ENCODE measurements around the gene RNF144B.

Gene RNF144B

DNA sequence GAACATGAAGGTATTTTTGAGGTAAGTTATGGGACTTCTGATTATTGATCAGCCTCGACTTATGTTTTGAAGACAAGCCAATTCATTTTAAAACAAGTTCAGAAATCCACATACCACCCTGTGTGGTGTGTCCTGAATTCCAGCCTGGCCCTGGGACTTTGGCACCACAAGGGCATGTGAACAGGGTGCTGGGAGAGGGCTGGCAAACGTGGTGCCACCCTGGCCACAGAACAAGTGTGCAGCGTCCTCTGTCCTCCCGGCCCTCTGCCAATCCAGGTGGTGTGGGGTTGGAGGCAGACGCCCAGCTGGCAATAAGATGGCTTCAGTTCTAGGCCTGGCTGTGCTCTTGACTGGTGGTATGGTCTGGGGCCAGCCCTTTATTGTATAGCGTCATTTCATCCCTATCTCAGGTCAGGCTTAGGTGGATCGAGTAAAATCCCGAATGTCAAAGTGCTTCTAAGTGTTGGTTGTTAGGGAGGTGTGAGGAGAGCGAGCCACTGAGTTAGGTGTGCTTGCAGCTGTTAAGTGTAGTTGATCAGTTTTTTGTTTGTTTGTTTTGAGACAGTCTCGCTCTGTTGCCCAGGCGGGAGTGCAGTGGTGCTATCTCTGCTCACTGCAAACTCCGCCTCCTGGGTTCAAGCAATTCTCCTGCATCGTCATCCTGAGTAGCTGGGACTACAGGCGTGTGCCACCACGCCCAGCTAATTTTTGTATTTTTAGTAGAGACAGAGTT, 84.2 kb downstream of the RNF144B start:
- no peak overlapping the region for H3K27ac ChIP-seq (ENCODE audit: low read length, poor library complexity, severe bottlenecking)
- H2AK5ac ChIP-seq (ENCODE audit: low read length, severe bottlenecking) = no peak overlapping the region
- DNase-seq = no peak
- H2AFZ ChIP-seq (ENCODE audit: low read depth, low read length) = no peak overlapping the region
- H3K4ac ChIP-seq (ENCODE audit: low read depth in 1 of 2, low read length in 2 of 2) = no peak overlapping the region
- H4K8ac ChIP-seq (ENCODE audit: low read length) = no peak overlapping the region
- H3K36me3 ChIP-seq (ENCODE audit: control insufficient read depth in 1 of 2, insufficient read depth in 2 of 2, low read depth in 1 of 2, low read length in 2 of 2) = no peaks in the 10 kb centered on the region
- no peak overlapping the region for H3K14ac ChIP-seq (ENCODE audit: low read length in 2 of 2)
- H2BK120ac ChIP-seq (ENCODE audit: low read depth, low read length) = no peak overlapping the region
- no peak overlapping the region for H4K91ac ChIP-seq (ENCODE audit: low read length)
- WGBS = 77% methylated on average over 14 of the region's 15 CpGs
- no peak overlapping the region for H3K23ac ChIP-seq (ENCODE audit: low read length in 2 of 2)
- H2BK15ac ChIP-seq (ENCODE audit: low read depth, poor library complexity, severe bottlenecking) = no peak overlapping the region
- H3K9ac ChIP-seq (ENCODE audit: low read length) = no peak overlapping the region
- no peaks in the 10 kb centered on the region for H3K79me1 ChIP-seq (replicated peaks; ENCODE audit: low read length, poor library complexity, severe bottlenecking)
- no peaks in the 10 kb centered on the region for H3K27me3 ChIP-seq (ENCODE audit: control insufficient read depth in 1 of 2, insufficient read depth in 1 of 2, low read length in 2 of 2)
- no peak overlapping the region for H3K18ac ChIP-seq (ENCODE audit: low read depth in 1 of 2, low read length in 2 of 2)
- no peak overlapping the region for H3K4me3 ChIP-seq (ENCODE audit: insufficient read depth in 1 of 2, low read depth in 1 of 2, low read length in 2 of 2)
- no peak overlapping the region for H2BK5ac ChIP-seq (ENCODE audit: low read depth, low read length, poor library complexity, severe bottlenecking)
- H3K4me1 ChIP-seq (ENCODE audit: control insufficient read depth, insufficient read depth, low read depth, low read length) = peaks cover 1% of the 10 kb centered on the region
- H2BK12ac ChIP-seq (ENCODE audit: low read length in 2 of 2) = no peak overlapping the region
- no peak overlapping the region for H3K4me2 ChIP-seq (ENCODE audit: low read length, poor library complexity, severe bottlenecking)
- no peaks in the 10 kb centered on the region for H3K9me3 ChIP-seq (ENCODE audit: control insufficient read depth, low read length)

DNA sequence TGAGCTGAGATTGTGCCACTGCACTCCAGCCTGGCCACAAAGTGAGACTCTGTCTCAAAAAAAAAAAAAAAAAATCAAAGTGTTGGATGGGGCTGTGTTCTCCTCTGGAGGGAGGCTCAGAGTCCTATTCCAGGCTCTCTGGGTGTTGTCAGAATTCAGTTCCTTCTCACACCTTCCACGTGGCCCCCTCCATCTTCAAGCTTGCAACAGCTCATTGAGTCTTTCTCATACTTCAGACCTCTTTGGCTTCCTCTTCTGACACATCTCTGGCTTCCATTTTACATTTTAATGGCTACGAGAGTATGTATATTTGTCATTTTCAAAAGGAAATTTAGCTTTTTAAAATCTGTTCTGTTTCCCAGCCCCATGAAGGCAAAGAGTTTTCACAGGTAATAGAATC, 85.8 kb downstream of the RNF144B start:
- Histone ChIP-seq H3K4me2 (ENCODE audit: low read length, poor library complexity, severe bottlenecking) (no peak overlapping the region), H2AFZ (ENCODE audit: low read depth, low read length) (no peak overlapping the region), H2BK5ac (ENCODE audit: low read depth, low read length, poor library complexity, severe bottlenecking) (no peak overlapping the region), H2BK12ac (ENCODE audit: low read length in 2 of 2) (no peak overlapping the region), H3K23ac (ENCODE audit: low read length in 2 of 2) (no peak overlapping the region), H3K4ac (ENCODE audit: low read depth in 1 of 2, low read length in 2 of 2) (no peak overlapping the region), H3K4me3 (ENCODE audit: insufficient read depth in 1 of 2, low read depth in 1 of 2, low read length in 2 of 2) (no peak overlapping the region), H3K14ac (ENCODE audit: low read length in 2 of 2) (no peak overlapping the region), H2BK15ac (ENCODE audit: low read depth, poor library complexity, severe bottlenecking) (no peak overlapping the region), H3K27me3 (ENCODE audit: control insufficient read depth in 1 of 2, insufficient read depth in 1 of 2, low read length in 2 of 2) (no peaks in the 10 kb centered on the region), H3K18ac (ENCODE audit: low read depth in 1 of 2, low read length in 2 of 2) (no peak overlapping the region), H3K36me3 (ENCODE audit: control insufficient read depth in 1 of 2, insufficient read depth in 2 of 2, low read depth in 1 of 2, low read length in 2 of 2) (no peaks in the 10 kb centered on the region), H3K79me1 (replicated peaks; ENCODE audit: low read length, poor library complexity, severe bottlenecking) (no peaks in the 10 kb centered on the region), H2BK120ac (ENCODE audit: low read depth, low read length) (no peak overlapping the region), H3K9me3 (ENCODE audit: control insufficient read depth, low read length) (no peaks in the 10 kb centered on the region), H3K4me1 (ENCODE audit: control insufficient read depth, insufficient read depth, low read depth, low read length) (peaks cover 1% of the 10 kb centered on the region), H4K91ac (ENCODE audit: low read length) (no peak overlapping the region), H3K9ac (ENCODE audit: low read length) (no peak overlapping the region), H2AK5ac (ENCODE audit: low read length, severe bottlenecking) (no peak overlapping the region), H4K8ac (ENCODE audit: low read length) (no peak overlapping the region), H3K27ac (ENCODE audit: low read length, poor library complexity, severe bottlenecking) (no peak overlapping the region)
- WGBS = 70% methylated on average over 1 of the region's 2 CpGs
- no peak for DNase-seq

DNA sequence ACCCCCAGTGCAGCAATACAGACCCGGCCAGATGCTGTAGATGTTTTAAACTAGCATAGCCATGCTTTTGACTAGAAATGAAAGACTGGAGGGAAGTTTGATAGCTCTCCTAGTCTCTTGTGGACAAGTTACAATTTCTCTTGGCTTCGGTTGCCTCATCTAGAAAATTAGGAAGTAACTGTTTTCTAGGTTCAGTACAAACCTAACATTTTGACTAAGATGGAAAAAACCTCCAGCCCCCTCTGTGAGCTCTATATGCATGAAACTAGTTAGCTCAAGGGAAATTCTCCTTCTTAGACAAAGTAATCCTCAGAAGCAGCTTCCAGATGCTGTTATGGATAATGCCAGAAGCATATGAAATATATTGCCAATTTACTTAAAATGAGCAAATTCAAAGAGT, 86.6 kb downstream of the RNF144B start:
- Histone ChIP-seq H3K79me1 (replicated peaks; ENCODE audit: low read length, poor library complexity, severe bottlenecking) (no peaks in the 10 kb centered on the region), H3K4ac (ENCODE audit: low read depth in 1 of 2, low read length in 2 of 2) (no peak overlapping the region), H2BK120ac (ENCODE audit: low read depth, low read length) (no peak overlapping the region), H3K14ac (ENCODE audit: low read length in 2 of 2) (no peak overlapping the region), H3K18ac (ENCODE audit: low read depth in 1 of 2, low read length in 2 of 2) (no peak overlapping the region), H2BK15ac (ENCODE audit: low read depth, poor library complexity, severe bottlenecking) (no peak overlapping the region), H2AFZ (ENCODE audit: low read depth, low read length) (no peak overlapping the region), H3K9me3 (ENCODE audit: control insufficient read depth, low read length) (no peaks in the 10 kb centered on the region), H2AK5ac (ENCODE audit: low read length, severe bottlenecking) (no peak overlapping the region), H3K27ac (ENCODE audit: low read length, poor library complexity, severe bottlenecking) (no peak overlapping the region), H3K4me1 (ENCODE audit: control insufficient read depth, insufficient read depth, low read depth, low read length) (peaks cover 1% of the 10 kb centered on the region), H2BK5ac (ENCODE audit: low read depth, low read length, poor library complexity, severe bottlenecking) (no peak overlapping the region), H3K27me3 (ENCODE audit: control insufficient read depth in 1 of 2, insufficient read depth in 1 of 2, low read length in 2 of 2) (no peaks in the 10 kb centered on the region), H2BK12ac (ENCODE audit: low read length in 2 of 2) (no peak overlapping the region), H3K4me3 (ENCODE audit: insufficient read depth in 1 of 2, low read depth in 1 of 2, low read length in 2 of 2) (no peak overlapping the region), H3K23ac (ENCODE audit: low read length in 2 of 2) (no peak overlapping the region), H4K91ac (ENCODE audit: low read length) (no peak overlapping the region), H3K36me3 (ENCODE audit: control insufficient read depth in 1 of 2, insufficient read depth in 2 of 2, low read depth in 1 of 2, low read length in 2 of 2) (no peaks in the 10 kb centered on the region), H3K4me2 (ENCODE audit: low read length, poor library complexity, severe bottlenecking) (no peak overlapping the region), H3K9ac (ENCODE audit: low read length) (no peak overlapping the region), H4K8ac (ENCODE audit: low read length) (no peak overlapping the region)
- no peak for DNase-seq
- 100% methylated on average over 1 of the region's 2 CpGs for WGBS

DNA sequence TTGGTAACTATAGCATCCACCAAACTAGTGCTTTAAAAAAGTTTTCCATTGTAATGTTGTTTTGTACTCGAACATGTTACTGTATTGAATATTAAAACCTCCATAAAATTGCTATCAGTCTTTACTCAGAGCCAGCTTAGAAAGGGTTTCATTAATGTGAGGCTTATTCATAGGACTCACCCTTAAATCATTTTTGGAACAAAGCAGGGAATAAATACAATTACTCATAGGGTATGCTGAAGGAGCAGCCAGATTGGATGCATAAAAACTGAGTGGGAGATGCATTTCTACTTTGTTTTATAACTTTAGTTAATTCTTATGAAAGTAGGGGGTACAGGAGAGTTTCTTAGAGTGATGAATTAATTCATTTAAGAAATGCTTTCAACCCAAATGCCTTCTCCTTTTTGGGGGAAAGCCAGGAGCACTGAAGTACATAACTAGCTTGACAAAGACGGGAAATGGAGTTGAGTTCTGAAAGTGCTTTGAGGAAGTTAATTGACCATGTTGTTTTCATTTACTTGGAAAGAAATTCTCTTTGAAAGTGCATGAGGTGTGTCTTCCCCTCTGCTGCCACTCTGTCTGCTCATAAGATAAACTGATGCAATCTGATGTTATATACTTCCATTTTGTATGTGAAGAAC, 90.3 kb downstream of the RNF144B start:
- no peak overlapping the region for H2AK5ac ChIP-seq (ENCODE audit: low read length, severe bottlenecking)
- no peak for DNase-seq
- no peaks in the 10 kb centered on the region for H3K36me3 ChIP-seq (ENCODE audit: control insufficient read depth in 1 of 2, insufficient read depth in 2 of 2, low read depth in 1 of 2, low read length in 2 of 2)
- no peak overlapping the region for H3K14ac ChIP-seq (ENCODE audit: low read length in 2 of 2)
- H4K91ac ChIP-seq (ENCODE audit: low read length) = no peak overlapping the region
- H3K4me3 ChIP-seq (ENCODE audit: insufficient read depth in 1 of 2, low read depth in 1 of 2, low read length in 2 of 2) = peak overlapping the region in 1 of 2 experiments; percentile 26
- H3K27me3 ChIP-seq (ENCODE audit: control insufficient read depth in 1 of 2, insufficient read depth in 1 of 2, low read length in 2 of 2) = no peaks in the 10 kb centered on the region
- no peaks in the 10 kb centered on the region for H3K9me3 ChIP-seq (ENCODE audit: control insufficient read depth, low read length)
- no peak overlapping the region for H3K23ac ChIP-seq (ENCODE audit: low read length in 2 of 2)
- no peak overlapping the region for H2BK5ac ChIP-seq (ENCODE audit: low read depth, low read length, poor library complexity, severe bottlenecking)
- WGBS = 91% methylated on average over 1 of the region's 2 CpGs
- H3K79me1 ChIP-seq (replicated peaks; ENCODE audit: low read length, poor library complexity, severe bottlenecking) = no peaks in the 10 kb centered on the region
- H4K8ac ChIP-seq (ENCODE audit: low read length) = no peak overlapping the region
- no peak overlapping the region for H3K18ac ChIP-seq (ENCODE audit: low read depth in 1 of 2, low read length in 2 of 2)
- H3K9ac ChIP-seq (ENCODE audit: low read length) = peak overlapping the region; percentile 57
- no peak overlapping the region for H3K4me2 ChIP-seq (ENCODE audit: low read length, poor library complexity, severe bottlenecking)
- H2AFZ ChIP-seq (ENCODE audit: low read depth, low read length) = no peak overlapping the region
- H2BK15ac ChIP-seq (ENCODE audit: low read depth, poor library complexity, severe bottlenecking) = no peak overlapping the region
- peaks cover 1% of the 10 kb centered on the region for H3K4me1 ChIP-seq (ENCODE audit: control insufficient read depth, insufficient read depth, low read depth, low read length)
- no peak overlapping the region for H3K4ac ChIP-seq (ENCODE audit: low read depth in 1 of 2, low read length in 2 of 2)
- H3K27ac ChIP-seq (ENCODE audit: low read length, poor library complexity, severe bottlenecking) = no peak overlapping the region
- no peak overlapping the region for H2BK12ac ChIP-seq (ENCODE audit: low read length in 2 of 2)
- H2BK120ac ChIP-seq (ENCODE audit: low read depth, low read length) = no peak overlapping the region

Measured in mesenchymal stem cell (in vitro differentiated cells and primary cell).